H1 (cell line): ENCODE results near the gene LANCL2. TPM values are rescaled to one million over a fixed set of nuclear protein-coding genes. Genes with fewer than 3 reads are reported as not detected.

Source experiments
- EGR1 ChIP-seq: IDR thresholded peaks from 2 replicates; pipeline ENCODE4 v1.6.1; 2011; ENCODE audit warnings: low read depth, low read length, borderline replicate concordance
- FOSL1 ChIP-seq: IDR thresholded peaks from 2 replicates; pipeline ENCODE4 v1.6.1; 2011; ENCODE audit warnings: mild to moderate bottlenecking, low read depth, low read length, moderate library complexity; ENCODE audit not compliant: insufficient read depth
- POU5F1 ChIP-seq: IDR thresholded peaks from 2 replicates; pipeline ENCODE4 v1.6.1; 2011; ENCODE audit warnings: low read depth, mild to moderate bottlenecking, low read length, moderate library complexity
- TAF7 ChIP-seq: optimal IDR thresholded peaks from 2 replicates; pipeline ENCODE3; 2011; ENCODE audit warnings: low read depth, mild to moderate bottlenecking, inconsistent platforms, low read length, moderate library complexity, borderline replicate concordance
- TCF12 ChIP-seq: IDR thresholded peaks from 2 replicates; pipeline ENCODE4 v1.6.1; 2011; ENCODE audit warnings: low read depth, mild to moderate bottlenecking, low read length
- polyA plus RNA-seq, 7 experiments: library from polyadenylated mRNA; depleted of rRNA in 3 of 7; stranded (reverse) in 5 of 7; unstranded in 2 of 7; fragments of >200 nt in 5 of 7; fragments of 200-250 nt in 2 of 7; gene quantifications; 1 replicate in 5 of 7; 2 replicates in 1 of 7; 4 replicates in 1 of 7; pipeline versions ENCODE4 v1.2.1 to v1.2.3, GENCODE V29; 2011 to 2013; ENCODE audit warnings: missing spikeins in 2 of 7, mixed read lengths in 2 of 7
- total RNA-seq: library from RNA; stranded (reverse); fragmentation: NEBNext Ultra II Directional; extraction: Animal tissue kit (Norgen Biotek cat#: 25700); gene quantifications from 2 replicates; pipeline ENCODE4 v1.2.1, GENCODE V29; 2021
- TF ChIP-seq, protein P1 (sequence below): fragments of 300-600 bp; sonication (generic); IDR thresholded peaks from 2 replicates; pipeline ENCODE4 v1.7.1; 2012; ENCODE audit warnings: low read length, moderate library complexity, mild to moderate bottlenecking, inconsistent platforms; ENCODE audit not compliant: insufficient replicate concordance

Gene LANCL2
- total and polyA plus RNA-seq, 2 of the 8 experiments (the other 6 are each of a cell fraction or from before 2014, with no cell fraction given) = 9.2 to 9.5 TPM

DNA sequence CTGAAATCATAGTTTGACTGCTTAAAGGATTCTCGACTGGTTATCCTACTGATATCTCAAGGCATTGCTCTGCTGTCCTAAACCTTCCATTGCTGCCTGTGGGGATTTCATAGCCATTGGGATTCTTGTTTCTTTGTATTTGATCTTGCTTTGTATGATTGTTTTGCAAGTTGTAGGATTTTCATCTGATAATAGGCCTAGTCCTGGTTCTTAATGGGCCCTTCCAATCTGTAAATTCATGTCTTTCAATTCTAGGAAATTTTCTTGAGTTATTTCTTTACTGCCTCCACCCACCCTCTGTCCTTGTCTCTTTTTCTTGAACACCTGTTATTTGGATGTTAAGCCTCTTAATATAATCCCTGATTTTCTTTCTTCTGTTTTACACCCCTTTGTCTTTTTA lies 72.2 kb downstream of the LANCL2 start (continued):
- TF ChIP-seq, protein P1, sequence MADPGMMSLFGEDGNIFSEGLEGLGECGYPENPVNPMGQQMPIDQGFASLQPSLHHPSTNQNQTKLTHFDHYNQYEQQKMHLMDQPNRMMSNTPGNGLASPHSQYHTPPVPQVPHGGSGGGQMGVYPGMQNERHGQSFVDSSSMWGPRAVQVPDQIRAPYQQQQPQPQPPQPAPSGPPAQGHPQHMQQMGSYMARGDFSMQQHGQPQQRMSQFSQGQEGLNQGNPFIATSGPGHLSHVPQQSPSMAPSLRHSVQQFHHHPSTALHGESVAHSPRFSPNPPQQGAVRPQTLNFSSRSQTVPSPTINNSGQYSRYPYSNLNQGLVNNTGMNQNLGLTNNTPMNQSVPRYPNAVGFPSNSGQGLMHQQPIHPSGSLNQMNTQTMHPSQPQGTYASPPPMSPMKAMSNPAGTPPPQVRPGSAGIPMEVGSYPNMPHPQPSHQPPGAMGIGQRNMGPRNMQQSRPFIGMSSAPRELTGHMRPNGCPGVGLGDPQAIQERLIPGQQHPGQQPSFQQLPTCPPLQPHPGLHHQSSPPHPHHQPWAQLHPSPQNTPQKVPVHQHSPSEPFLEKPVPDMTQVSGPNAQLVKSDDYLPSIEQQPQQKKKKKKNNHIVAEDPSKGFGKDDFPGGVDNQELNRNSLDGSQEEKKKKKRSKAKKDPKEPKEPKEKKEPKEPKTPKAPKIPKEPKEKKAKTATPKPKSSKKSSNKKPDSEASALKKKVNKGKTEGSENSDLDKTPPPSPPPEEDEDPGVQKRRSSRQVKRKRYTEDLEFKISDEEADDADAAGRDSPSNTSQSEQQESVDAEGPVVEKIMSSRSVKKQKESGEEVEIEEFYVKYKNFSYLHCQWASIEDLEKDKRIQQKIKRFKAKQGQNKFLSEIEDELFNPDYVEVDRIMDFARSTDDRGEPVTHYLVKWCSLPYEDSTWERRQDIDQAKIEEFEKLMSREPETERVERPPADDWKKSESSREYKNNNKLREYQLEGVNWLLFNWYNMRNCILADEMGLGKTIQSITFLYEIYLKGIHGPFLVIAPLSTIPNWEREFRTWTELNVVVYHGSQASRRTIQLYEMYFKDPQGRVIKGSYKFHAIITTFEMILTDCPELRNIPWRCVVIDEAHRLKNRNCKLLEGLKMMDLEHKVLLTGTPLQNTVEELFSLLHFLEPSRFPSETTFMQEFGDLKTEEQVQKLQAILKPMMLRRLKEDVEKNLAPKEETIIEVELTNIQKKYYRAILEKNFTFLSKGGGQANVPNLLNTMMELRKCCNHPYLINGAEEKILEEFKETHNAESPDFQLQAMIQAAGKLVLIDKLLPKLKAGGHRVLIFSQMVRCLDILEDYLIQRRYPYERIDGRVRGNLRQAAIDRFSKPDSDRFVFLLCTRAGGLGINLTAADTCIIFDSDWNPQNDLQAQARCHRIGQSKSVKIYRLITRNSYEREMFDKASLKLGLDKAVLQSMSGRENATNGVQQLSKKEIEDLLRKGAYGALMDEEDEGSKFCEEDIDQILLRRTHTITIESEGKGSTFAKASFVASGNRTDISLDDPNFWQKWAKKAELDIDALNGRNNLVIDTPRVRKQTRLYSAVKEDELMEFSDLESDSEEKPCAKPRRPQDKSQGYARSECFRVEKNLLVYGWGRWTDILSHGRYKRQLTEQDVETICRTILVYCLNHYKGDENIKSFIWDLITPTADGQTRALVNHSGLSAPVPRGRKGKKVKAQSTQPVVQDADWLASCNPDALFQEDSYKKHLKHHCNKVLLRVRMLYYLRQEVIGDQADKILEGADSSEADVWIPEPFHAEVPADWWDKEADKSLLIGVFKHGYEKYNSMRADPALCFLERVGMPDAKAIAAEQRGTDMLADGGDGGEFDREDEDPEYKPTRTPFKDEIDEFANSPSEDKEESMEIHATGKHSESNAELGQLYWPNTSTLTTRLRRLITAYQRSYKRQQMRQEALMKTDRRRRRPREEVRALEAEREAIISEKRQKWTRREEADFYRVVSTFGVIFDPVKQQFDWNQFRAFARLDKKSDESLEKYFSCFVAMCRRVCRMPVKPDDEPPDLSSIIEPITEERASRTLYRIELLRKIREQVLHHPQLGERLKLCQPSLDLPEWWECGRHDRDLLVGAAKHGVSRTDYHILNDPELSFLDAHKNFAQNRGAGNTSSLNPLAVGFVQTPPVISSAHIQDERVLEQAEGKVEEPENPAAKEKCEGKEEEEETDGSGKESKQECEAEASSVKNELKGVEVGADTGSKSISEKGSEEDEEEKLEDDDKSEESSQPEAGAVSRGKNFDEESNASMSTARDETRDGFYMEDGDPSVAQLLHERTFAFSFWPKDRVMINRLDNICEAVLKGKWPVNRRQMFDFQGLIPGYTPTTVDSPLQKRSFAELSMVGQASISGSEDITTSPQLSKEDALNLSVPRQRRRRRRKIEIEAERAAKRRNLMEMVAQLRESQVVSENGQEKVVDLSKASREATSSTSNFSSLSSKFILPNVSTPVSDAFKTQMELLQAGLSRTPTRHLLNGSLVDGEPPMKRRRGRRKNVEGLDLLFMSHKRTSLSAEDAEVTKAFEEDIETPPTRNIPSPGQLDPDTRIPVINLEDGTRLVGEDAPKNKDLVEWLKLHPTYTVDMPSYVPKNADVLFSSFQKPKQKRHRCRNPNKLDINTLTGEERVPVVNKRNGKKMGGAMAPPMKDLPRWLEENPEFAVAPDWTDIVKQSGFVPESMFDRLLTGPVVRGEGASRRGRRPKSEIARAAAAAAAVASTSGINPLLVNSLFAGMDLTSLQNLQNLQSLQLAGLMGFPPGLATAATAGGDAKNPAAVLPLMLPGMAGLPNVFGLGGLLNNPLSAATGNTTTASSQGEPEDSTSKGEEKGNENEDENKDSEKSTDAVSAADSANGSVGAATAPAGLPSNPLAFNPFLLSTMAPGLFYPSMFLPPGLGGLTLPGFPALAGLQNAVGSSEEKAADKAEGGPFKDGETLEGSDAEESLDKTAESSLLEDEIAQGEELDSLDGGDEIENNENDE = no peak
- TF ChIP-seq POU5F1 (no peak), FOSL1 (no peak), TAF7 (no peak), TCF12 (no peak), EGR1 (no peak)
